HL-60 (cell line): ENCODE data around the gene SLC25A52.
"Not testable (repeated sequence)": the region's sequence is repeated elsewhere in the genome, so short reads cannot be mapped to it uniquely, and the experiment has no call there.

ENCODE experiments used
- CTCF ChIP-seq: IDR thresholded peaks from one replicate; pipeline ENCODE4 v1.5.1; 2011; ENCODE audit warnings: low read length, control low read depth, inconsistent platforms; ENCODE audit not compliant: insufficient read depth
- GABPA ChIP-seq: IDR thresholded peaks from 2 replicates; pipeline ENCODE4 v1.6.1; 2012; ENCODE audit warnings: low read depth
- POLR2AphosphoS5 ChIP-seq: IDR thresholded peaks from 2 replicates; pipeline ENCODE4 v1.6.1; 2012; ENCODE audit warnings: low read depth
- REST ChIP-seq: IDR thresholded peaks from 2 replicates; pipeline ENCODE4 v1.6.1; 2012; ENCODE audit warnings: low read depth; ENCODE audit not compliant: insufficient replicate concordance
- SPI1 ChIP-seq: IDR thresholded peaks from 2 replicates; pipeline ENCODE4 v1.6.1; 2012; ENCODE audit warnings: low read depth, mild to moderate bottlenecking, borderline replicate concordance

GRCh38 chr18:31743600-31743999, 17.1 kb downstream of the SLC25A52 start:
- not testable (repeated sequence) for TF ChIP-seq CTCF, REST, POLR2AphosphoS5, GABPA, SPI1
